ENCODE data around the gene APMAP. TPM values are rescaled to one million over a fixed set of nuclear protein-coding genes. Genes with fewer than 3 reads are reported as not detected.

The APMAP gene
- total and polyA plus RNA-seq, 9 of the 15 experiments (the other 6 are each of a cell fraction or from before 2014, with no cell fraction given) = 6.7 to 18.2 (median 14.4) TPM

GRCh38 chr20:25020901-25021301, 28.4 kb upstream of the APMAP start (continued):
- TF ChIP-seq MGA (IDR thresholded peaks at IDR 0.05) = no peak
- no peak for TF ChIP-seq CREB5 (CRISPR knock-in tag; IDR thresholded peaks at IDR 0.05)
- no peak for TF ChIP-seq TBP (optimal IDR thresholded peaks at IDR 0.05; ENCODE audit: low read depth, low read length)
- no peak for TF ChIP-seq MTF1 (CRISPR knock-in tag; IDR thresholded peaks at IDR 0.05; ENCODE audit: borderline replicate concordance)

Measured in K562 (cell line).